Right hindlimb (tissue), 1 donor: ENCODE results near the gene FH.
A peak's percentile ranks its signal among the peaks of the same experiment; 100 is the strongest.

Experiments
- DNase-seq: peaks from one replicate; pipeline ENCODE4 v3.0.0-alpha.2; 2018

The FH gene

GRCh38 chr1:241519308-241520079 lies at the start of gene FH:
Gene FH, minus strand, starts transcription at chr1:241519755. Its CDS starts 33 bp downstream, at chr1:241519722.
- DNase-seq: peak; percentile 98

DNA sequence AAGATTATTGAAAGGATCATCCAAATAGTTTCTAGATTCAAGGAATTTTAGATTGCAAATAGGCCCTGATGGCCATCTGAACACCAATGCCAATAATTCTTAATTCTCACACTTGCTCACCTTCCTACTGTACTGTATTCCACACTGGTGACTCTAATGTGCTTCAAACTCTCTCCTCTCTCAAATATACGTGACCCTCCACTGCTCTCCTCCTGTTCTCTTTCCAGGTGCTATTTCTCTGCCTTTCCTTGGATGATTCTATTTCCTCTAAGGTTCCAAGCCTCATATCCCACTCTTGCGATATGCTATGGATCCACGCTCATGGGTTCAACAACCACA lies 41.3 kb upstream of the FH start:
- no peak for DNase-seq

DNA sequence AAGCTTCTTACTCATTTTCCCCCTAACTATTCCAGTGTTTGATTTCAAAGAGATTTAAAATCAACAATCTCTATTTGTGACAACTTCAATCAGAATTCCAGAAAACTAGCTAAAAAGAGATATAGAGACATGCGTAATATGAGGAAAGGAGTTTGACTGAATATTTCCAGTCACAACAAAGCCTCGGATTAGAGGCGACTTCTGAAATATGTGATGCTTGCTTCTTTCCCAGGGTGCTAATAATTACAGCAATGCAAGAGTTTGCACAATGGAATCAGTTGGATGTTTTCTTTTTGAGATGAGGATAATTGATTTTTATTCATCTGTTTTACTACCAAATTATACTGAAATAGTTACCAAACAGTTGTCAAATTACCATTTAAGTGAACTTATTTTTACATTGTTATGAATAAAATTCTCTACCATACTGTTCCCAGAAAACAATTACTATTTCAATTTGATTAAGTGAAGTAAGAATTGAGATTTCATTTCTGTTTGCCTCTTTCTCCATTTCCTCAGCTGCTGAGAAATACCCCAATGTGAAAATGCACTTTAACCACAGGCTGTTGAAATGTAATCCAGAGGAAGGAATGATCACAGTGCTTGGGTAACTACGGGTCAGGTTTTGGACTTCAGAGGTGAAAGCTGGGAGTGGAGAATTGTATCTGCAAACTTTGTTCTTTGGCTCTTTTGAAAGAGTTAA lies 40.7 kb upstream of the FH start:
- no peak for DNase-seq

DNA sequence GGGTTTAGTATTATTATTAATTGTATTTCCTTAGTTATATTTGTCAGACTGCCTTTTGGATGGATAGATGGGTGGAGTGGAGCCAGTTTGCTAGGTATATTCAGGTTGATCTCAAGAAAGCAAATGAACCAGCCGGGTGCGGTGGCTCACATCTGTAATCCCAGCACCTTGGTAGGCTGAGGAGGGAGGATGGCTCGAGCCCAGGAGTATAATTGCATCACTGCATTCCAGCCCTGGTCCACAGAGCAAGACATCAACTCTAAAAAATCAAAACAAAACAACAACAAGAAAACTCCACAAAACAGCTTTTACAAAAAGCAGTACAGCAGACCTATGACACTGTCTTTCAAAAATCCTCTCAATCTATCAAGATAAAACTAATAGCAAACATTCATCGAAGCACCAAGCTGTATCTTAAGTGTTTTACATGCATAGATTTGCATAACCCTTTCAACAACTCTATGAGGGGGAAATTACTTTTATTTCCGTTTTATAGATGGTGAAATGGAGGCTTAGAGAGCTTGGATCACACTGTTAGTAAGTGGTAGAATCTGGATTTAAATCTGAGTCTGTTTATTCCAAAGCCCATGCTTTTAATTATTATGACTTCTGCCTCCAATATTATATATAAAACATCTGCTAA lies 38.1 kb upstream of the FH start:
- no peak for DNase-seq

GRCh38 chr1:241557031-241557430 lies 37.5 kb upstream of the FH start:
- no peak for DNase-seq

- no peak for DNase-seq
Observed at GRCh38 chr1:241555526-241555925, 36.0 kb upstream of the FH start.

DNA sequence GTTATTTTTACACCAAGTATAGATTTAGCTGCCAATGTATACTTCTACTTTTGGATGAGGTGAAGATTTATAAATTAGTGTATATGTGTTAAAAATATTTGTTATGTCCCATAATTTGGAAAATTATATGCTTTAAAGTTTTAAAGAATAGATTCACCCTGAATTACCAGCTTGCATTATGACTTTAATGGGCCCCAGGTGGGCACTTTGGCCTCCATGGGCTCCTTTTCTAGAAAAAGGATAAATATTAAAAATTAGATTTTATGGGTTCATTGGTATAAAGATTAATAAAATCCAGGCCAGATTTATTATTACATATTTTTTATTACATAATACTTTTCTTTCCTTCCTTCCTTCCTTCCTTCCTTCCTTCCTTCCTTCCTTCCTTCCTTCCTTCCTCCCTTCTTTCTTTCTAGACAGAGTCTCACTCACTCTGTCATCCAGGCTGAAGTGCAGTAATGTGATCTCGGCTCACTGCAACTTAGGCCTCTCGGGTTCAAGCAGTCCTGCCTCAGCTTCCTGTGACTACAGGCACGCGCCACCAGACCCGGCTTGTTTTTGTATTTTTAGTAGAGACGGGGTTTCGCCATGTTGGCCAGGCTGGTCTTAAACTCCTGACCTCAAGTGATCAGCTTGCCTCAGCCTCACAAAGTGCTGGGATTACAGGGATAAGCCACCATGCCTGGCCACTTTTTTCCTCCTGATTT lies 34.5 kb upstream of the FH start:
- DNase-seq: no peak

- DNase-seq: no peak
Observed at GRCh38 chr1:241551759-241552638, 32.4 kb upstream of the FH start.

DNA sequence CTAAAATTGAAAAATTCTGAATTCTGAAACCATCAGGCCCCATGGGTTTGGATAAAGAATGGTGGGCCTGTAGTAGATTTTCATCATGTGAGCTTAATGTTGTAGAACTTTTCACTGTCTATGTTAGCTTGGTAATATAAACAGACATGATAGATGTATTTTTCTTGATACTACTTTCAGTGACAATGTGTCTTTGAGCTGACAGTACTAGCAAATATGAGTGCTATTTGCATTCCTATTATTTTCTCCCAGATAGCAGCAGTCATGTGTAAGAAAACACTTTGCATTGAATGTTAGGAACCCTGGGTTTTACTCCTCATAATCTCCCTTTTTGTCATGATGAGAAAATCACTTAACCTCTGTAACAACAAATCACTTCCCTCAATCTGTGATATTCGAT lies 30.8 kb upstream of the FH start:
- DNase-seq: no peak

DNA sequence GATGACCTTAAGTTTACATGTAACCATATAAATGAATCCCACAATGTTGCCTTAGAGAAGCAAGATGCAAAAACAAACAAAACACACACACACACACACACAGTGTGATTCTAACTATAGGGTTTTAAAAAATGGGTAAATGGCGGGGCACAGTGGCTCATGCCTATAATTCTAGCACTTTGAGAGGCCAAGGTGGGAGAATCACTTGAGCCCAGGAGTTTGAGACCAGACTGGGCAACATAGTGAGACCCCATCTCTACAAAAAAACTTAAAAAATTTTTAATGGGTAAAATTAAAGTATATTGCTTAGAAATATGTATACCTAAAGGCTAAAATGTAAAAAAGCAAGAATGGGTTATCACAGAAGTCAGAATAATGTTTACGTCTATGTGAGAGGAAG lies 28.5 kb upstream of the FH start:
- DNase-seq: no peak

DNA sequence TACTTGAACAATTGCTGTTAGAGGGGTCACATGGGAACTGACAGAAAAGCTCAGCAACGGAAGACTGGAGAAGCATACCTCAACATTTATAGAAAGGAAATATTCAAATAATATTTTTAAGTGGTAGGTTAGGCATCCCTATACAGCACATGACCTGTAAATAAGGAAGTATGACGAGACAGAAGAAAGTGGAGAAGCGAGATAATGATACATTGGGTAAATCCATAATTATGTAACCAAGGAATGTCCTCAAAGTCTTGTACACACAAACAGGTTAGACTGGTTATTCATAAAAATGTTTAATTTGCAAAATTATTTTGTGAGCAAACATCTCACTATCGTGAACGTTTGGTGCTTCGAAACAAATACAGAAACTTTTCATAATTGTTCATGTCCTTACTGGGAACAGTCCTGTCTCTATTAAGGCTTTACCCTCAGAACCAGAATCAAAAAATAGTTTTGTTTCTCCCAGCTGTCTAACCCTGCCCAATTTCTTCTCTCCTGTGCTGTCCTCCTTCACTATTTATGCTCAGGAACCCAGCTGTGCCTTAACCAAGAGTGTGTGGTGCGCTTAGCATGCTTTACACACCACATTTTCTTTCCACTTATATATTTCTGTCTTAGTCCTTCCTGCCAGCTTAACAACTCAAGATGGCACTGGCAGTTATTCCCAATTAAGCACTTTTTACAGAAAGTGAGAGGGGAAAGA lies 22.8 kb upstream of the FH start:
- no peak for DNase-seq

DNA sequence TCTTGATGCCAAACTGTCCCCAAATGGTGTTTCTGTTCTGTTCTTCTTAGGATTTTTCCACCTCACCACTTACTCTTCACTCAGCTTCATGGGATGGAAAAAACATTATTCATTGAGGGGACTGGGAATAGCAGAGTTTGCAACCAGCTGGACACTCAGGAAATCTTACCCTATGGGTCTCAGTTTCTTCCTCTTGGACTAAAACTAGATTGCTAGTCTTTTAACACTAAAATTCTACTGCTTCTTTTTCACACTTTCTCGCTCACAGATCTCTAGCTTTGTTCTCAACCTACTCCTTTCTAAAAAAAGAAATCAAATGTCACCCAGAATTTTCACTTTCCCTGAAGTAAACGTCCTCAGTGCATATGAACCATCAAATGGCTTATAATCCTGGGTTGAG lies 17.4 kb upstream of the FH start:
- DNase-seq: no peak

DNA sequence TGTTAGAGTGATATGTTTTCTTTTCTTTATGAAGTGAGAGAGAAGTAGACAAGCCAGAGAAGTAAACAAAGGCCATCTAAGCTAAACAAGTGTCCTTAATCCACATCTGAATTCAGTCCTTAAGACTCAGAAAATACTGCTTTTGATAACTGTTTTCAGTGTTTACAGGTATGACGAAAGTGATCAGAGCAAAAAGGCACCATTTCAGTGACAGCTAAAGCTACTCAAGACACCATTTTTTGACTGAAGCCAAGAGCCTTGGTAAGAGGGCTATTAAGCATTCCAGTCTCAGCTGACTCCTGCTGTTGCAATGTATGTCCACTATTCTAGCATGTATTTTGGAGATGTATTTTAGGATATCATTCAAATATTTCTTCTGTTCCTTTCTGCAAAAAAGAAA lies 16.7 kb upstream of the FH start:
- DNase-seq: no peak

DNA sequence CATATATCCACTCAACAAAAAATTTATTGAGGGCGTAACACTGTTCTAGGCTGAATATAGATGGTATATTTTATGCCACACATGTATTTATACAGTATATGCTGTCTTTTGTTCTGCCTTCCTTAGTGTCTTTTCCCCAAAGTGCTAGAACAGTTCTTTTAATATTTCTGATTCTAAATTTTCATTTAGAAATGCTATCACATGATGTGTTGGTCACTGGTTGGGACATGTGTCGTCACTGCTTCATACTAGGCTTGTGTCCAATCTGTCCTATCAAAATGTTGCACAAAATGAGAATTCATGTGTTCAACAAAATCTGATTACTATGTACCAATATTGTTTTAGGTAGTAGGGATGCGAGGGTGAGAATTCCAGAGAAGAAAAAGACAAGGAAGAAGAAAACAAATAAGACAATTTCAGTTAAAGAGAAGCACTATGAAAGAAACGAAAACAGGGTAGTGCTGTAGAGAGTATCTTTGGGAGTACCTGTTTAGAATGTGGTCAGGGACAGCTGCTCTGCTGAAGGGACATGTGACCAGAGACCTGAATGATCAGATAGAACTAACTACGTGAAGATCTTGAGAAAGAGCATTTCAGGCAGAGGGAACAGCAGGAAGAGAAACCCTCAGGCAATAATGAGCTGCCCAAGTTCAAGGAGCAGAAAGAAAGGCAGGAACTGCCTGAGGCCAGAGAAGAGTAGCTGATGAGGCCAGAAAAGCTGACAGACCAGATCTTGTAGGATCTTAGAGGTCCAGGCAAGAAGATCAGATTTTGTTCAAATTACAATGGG lies 14.0 kb upstream of the FH start:
- no peak for DNase-seq

- no peak for DNase-seq
Observed at GRCh38 chr1:241532864-241533263, 13.3 kb upstream of the FH start.

- DNase-seq: no peak
Observed at GRCh38 chr1:241532162-241532531, 12.6 kb upstream of the FH start, which contains the start of gene KMO. Gene KMO, plus strand, starts transcription at chr1:241532378. Its CDS starts 67 bp downstream, at chr1:241532445.

GRCh38 chr1:241531195-241532161 lies 11.9 kb upstream of the FH start:
- DNase-seq: no peak

- no peak for DNase-seq
Observed at GRCh38 chr1:241527146-241527545, 7.6 kb upstream of the FH start.

DNA sequence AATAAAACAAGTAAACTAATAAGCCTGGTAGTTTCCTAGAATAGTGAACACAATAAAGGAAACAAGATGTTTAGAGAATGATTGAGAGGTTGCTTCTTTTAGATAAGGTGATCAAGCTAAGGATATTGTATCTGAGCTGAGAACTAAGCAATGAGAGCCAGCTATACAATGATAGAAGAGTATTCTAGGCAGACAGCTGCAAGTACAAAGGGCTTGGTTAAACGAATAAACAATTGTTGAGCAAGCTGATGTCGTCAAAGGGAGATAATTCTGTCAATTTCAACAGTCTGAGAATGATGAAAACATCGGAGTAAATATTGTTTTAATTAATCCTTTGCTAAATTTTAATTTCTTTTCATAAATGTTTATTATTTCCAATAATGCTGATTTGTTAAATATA lies 5.5 kb upstream of the FH start:
- no peak for DNase-seq

- DNase-seq: no peak
Observed at GRCh38 chr1:241521718-241522117, 2.2 kb upstream of the FH start.
